GM21737 (cell line): ENCODE measurements around the gene CEP120.

Experiments used
- ATAC-seq: cut with Tn5 transposase; IDR thresholded peaks from one replicate; pipeline ENCODE4 v1.9.1; 2021; ENCODE audit warnings: mild to moderate bottlenecking, moderate library complexity; ENCODE audit not compliant: unreplicated experiment

Gene CEP120

DNA sequence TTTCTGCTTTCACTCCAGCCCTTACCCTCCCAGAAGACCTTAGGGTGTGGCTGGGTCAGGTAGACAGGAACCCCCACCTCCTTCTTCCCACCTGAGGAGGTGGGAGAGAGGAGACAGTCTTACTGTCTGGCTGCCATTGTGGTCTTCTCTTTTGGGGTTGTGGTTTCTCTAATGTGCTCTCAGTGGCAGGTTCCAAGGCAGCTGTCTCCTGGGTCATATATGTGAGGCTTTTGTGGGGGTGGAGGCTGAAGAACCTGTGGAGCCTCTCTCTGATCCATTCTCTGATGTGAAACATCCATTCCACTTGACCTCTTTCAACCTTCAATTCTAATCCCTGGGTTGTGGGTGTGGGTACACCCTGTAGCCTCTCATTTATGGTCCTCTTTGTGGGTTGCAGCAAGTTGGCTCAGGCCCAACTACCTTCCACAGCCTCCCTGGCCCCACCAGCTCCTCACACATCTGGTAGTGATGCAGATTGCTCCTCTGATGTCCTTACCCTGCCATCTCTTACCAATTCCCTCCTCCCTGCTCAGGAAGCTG is 118.4 kb downstream of the CEP120 start:
- no peak for ATAC-seq

DNA sequence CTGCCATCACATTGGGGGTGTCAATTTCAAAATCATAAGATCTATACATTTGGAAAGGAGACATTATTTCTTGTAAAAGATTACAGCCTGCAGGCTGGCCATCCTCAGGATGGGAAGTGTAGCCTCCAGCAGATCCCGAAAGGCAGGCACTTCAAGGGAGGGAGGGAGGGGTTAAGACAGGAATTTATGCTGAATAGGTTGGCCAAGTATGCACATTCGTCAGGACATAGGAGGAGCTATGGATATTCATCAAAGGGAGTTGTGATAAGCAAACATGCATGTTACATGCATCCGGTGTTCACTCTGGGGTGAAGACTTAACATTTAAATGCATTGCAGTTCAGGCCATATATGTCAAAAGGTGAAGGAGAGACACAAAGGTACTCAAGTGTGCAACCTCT is 119.4 kb downstream of the CEP120 start:
- ATAC-seq = no peak

DNA sequence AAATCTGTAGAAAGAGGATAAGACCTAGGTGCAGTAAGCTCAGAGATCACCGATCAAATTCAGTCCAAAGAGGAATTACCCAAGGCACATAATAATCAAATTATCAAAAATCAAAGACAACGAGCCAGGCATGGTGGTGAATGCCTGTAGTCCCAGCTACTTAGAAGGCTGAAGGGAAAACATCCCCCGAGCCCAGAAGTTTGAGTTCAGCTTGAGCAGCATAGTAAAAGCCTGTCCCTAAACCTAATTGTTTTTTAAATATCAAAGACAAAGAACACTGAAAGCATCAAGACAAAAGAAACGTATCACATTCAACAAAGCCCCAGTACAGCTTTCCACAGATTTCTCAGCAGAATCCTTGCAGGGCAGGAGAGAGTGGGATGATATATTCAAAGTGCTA is 122.9 kb downstream of the CEP120 start:
- no peak for ATAC-seq

DNA sequence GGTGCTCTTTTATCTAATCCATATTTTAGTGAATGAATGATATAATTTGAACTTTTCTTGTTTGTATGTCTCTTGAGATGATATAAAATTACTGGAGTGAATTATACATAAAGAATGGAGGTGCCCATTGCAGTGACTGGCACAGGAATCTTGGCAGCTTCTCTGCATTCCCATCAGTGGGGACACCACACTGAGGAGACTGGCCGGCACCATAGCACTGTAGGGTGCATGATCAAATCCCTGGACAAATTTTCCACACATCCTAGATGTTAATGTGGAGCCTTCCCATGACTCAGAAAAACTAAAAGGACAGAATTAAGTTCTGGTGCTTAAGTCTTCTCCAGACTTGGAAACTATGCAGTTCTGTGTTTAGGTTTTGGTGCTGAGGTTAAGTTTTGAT is 124.1 kb downstream of the CEP120 start:
- no peak for ATAC-seq

DNA sequence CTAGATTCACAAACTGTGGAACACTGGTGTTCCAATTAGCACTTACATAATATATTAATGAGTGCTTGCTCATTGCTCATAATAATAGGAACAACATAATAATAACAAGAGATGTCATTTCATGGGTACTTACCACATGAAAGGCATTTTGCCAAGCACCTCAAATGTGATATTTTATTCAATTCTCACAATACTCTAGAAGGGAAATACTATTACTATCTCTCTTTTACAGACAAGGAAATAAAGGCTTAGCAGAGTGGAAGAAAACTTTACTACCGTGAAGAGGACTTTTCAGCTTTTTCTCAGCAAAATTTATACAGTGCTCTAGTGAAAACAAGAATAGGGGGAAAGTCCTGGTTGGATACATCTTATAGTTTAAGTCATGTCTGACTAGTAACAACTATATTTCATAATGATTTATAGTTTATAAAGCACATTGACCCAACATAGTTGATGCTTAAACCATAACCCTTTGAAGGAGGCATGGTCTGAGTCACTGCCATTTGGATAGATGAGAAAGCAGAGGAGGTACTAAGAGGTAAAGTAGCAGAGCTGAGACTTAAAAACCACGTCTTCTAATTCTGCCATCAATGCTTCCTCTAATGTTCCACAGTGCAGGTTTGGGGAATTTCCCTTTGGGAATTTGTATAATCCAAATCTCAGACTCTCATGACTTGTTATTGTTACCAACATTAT is 124.7 kb downstream of the CEP120 start:
- ATAC-seq = no peak

DNA sequence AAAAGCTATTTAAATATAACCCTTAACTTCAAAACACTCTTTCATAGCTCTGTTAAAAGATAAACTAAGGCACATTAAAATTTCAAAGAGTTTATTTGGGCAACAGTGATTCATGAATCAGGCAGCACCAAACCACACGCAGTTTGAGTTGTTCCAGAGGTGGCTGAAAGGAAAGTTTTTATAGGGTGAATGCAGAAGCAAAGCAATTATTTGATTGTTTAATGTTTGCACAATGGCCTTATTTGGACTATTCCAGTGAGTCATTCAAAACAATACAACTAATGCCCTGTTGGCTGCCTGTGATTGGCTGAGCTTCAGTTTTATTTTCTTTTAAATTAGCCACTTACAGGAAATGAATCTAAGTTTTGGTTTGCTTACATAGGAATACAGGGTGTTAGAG is 125.3 kb downstream of the CEP120 start:
- no peak for ATAC-seq

DNA sequence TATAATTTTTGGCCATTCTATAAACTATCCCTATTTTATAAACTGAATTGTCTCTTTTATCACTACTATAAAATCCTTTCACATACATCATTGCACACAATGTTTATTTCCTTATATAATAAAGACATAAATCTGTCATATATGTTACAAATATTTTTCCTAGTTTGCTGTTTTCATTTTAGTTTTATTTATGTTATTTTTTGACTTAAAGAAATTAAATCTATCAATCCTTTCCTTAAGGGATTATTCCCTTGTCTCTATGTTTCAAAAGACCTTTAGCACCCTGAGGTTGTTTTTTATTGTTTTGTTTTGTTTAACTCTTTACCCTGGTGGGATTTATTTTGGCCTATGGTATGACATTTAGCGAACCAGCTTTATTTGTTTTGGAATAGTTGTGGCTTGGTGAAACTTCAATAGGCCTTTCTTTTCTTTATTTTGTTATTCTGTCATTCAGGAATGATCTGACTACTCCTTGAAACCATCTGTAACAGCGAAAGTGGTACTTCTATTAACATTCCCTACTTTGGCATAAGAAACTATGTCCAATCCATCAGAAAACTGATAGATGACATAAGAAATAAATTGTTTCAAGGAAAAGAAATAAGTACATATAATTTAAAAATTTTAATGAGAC is 125.9 kb downstream of the CEP120 start:
- ATAC-seq = no peak
